WTC11 (cell line): ENCODE measurements around the gene CYBA. TPM values are rescaled to one million over a fixed set of nuclear protein-coding genes. Genes with fewer than 3 reads are reported as not detected.

ENCODE experiments used
- ATAC-seq: fragments of 200-7000 bp; cut with Tn5 transposase; 2 replicates; pipeline ENCODE4 v1.10.0; 2021; ENCODE audit warnings: mild to moderate bottlenecking, moderate library complexity
- CTCF ChIA-PET: fragments of 300-600 bp; sonication (Branson Sonifier 250); formaldehyde crosslinking; loops from one replicate; lab custom pipeline; 2021; ENCODE audit warnings: antibody characterized with exemption; lab: Charles Lee
- POLR2A ChIA-PET: fragments of 350-600 bp; sonication (Branson Sonifier 250); formaldehyde crosslinking; loops from one replicate; lab custom pipeline; 2021; ENCODE audit warnings: antibody characterized with exemption; lab: Charles Lee
- DNase-seq: peaks from one replicate; pipeline ENCODE4 v3.0.0; 2021; ENCODE audit warnings: low spot score
- H3K27ac Mint-ChIP-seq: 2 replicates; pipeline ENCODE4 v1.8.0; 2021; ENCODE audit warnings: mixed read lengths
- H3K27me3 Mint-ChIP-seq: 2 replicates; pipeline ENCODE4 v1.8.0; 2021; ENCODE audit warnings: low read depth, mild to moderate bottlenecking, moderate library complexity, mixed read lengths
- H3K36me3 Mint-ChIP-seq: 2 replicates; pipeline ENCODE4 v1.8.0; 2021; ENCODE audit warnings: mixed read lengths
- H3K4me1 Mint-ChIP-seq: 2 replicates; pipeline ENCODE4 v1.8.0; 2022; ENCODE audit warnings: mixed read lengths
- H3K4me3 Mint-ChIP-seq: 2 replicates; pipeline ENCODE4 v1.8.0; 2021; ENCODE audit warnings: mild to moderate bottlenecking, moderate library complexity, mixed read lengths
- H3K9me3 Mint-ChIP-seq: 2 replicates; pipeline ENCODE4 v1.8.0; 2021; ENCODE audit warnings: mixed read lengths
- CBFB ChIP-seq: sonication (generic); formaldehyde crosslinking; IDR thresholded peaks from 2 replicates; pipeline ENCODE4 v1.8.1; 2022; ENCODE audit warnings: mild to moderate bottlenecking, low read depth, missing genetic modification reagents
- CREB1 ChIP-seq: sonication (generic); formaldehyde crosslinking; IDR thresholded peaks from 2 replicates; pipeline ENCODE4 v1.8.0; 2023; ENCODE audit warnings: mild to moderate bottlenecking, missing genetic modification reagents
- ESRRA ChIP-seq: sonication (generic); formaldehyde crosslinking; IDR thresholded peaks from 2 replicates; pipeline ENCODE4 v1.8.1; 2022; ENCODE audit warnings: mild to moderate bottlenecking, missing genetic modification reagents, borderline replicate concordance
- FOXK1 ChIP-seq: sonication (generic); formaldehyde crosslinking; IDR thresholded peaks from 2 replicates; pipeline ENCODE4 v1.8.0; 2022; ENCODE audit warnings: mild to moderate bottlenecking, moderate library complexity, missing genetic modification reagents
- FOXP1 ChIP-seq: sonication (generic); formaldehyde crosslinking; IDR thresholded peaks from 2 replicates; pipeline ENCODE4 v1.8.0; 2022; ENCODE audit warnings: missing genetic modification reagents, mild to moderate bottlenecking, moderate library complexity, borderline replicate concordance
- GABPB1 ChIP-seq: sonication (generic); formaldehyde crosslinking; IDR thresholded peaks from 2 replicates; pipeline ENCODE4 v1.8.1; 2023; ENCODE audit warnings: mild to moderate bottlenecking, missing genetic modification reagents
- RELA ChIP-seq: sonication (generic); formaldehyde crosslinking; IDR thresholded peaks from 2 replicates; pipeline ENCODE4 v1.8.1; 2022; ENCODE audit warnings: missing genetic modification reagents, mild to moderate bottlenecking, borderline replicate concordance
- SMAD3 ChIP-seq: sonication (generic); formaldehyde crosslinking; IDR thresholded peaks from 2 replicates; pipeline ENCODE4 v1.8.0; 2022; ENCODE audit warnings: missing genetic modification reagents, mild to moderate bottlenecking, borderline replicate concordance
- SOX15 ChIP-seq: fragments of 250-450 bp; sonication (Bioruptor Pico); IDR thresholded peaks from 2 replicates; pipeline ENCODE4 v1.9.0; 2021; ENCODE audit warnings: mild to moderate bottlenecking
- SP1 ChIP-seq: sonication (generic); formaldehyde crosslinking; conservative IDR thresholded peaks from 2 replicates; pipeline ENCODE4 v1.8.1; 2022; ENCODE audit warnings: missing genetic modification reagents
- TEAD4 ChIP-seq: sonication (generic); formaldehyde crosslinking; IDR thresholded peaks from 2 replicates; pipeline ENCODE4 v1.8.0; 2022; ENCODE audit warnings: mild to moderate bottlenecking, missing genetic modification reagents
- ZNF121 ChIP-seq: sonication (generic); formaldehyde crosslinking; IDR thresholded peaks from 2 replicates; pipeline ENCODE4 v1.8.0; 2023; ENCODE audit warnings: missing genetic modification reagents
- ZNF138 ChIP-seq: sonication (generic); formaldehyde crosslinking; conservative IDR thresholded peaks from 2 replicates; pipeline ENCODE4 v1.8.1; 2022; ENCODE audit warnings: mild to moderate bottlenecking, moderate library complexity, missing genetic modification reagents
- ZNF317 ChIP-seq: sonication (generic); formaldehyde crosslinking; IDR thresholded peaks from 2 replicates; pipeline ENCODE4 v1.8.1; 2023; ENCODE audit warnings: low read depth, mild to moderate bottlenecking, moderate library complexity, missing genetic modification reagents, borderline replicate concordance
- ZNF423 ChIP-seq: fragments of 250-450 bp; sonication (Bioruptor Pico); IDR thresholded peaks from 2 replicates; pipeline ENCODE4 v2.1.2; 2022; ENCODE audit warnings: mild to moderate bottlenecking, moderate library complexity
- total RNA-seq: library from RNA; stranded (reverse); gene quantifications from 3 replicates; pipeline ENCODE4 v1.2.3, GENCODE V29; 2021
- TF ChIP-seq, protein P1 (sequence below): sonication (generic); formaldehyde crosslinking; IDR thresholded peaks from 2 replicates; pipeline ENCODE4 v1.8.0; 2023; ENCODE audit warnings: missing genetic modification reagents, mild to moderate bottlenecking, borderline replicate concordance
- TF ChIP-seq, protein P2 (sequence below): sonication (generic); formaldehyde crosslinking; IDR thresholded peaks from 2 replicates; pipeline ENCODE4 v1.8.1; 2023; ENCODE audit warnings: mild to moderate bottlenecking, moderate library complexity, missing genetic modification reagents
- TF ChIP-seq, protein P3 (sequence below): fragments of 250-450 bp; sonication (Bioruptor Pico); IDR thresholded peaks from 2 replicates; pipeline ENCODE4 v2.1.2; 2022; ENCODE audit warnings: mild to moderate bottlenecking, moderate library complexity
- TF ChIP-seq, protein P4 (sequence below): fragments of 250-450 bp; sonication (Bioruptor Pico); IDR thresholded peaks from 2 replicates; pipeline ENCODE4 v1.9.0; 2021; ENCODE audit warnings: mild to moderate bottlenecking
- TF ChIP-seq, protein P5 (sequence below): sonication (generic); formaldehyde crosslinking; IDR thresholded peaks from 2 replicates; pipeline ENCODE4 v1.8.1; 2023; ENCODE audit warnings: mild to moderate bottlenecking, missing genetic modification reagents

The CYBA gene
- total RNA-seq, 1 experiment from 2014 or later = 169 TPM

DNA sequence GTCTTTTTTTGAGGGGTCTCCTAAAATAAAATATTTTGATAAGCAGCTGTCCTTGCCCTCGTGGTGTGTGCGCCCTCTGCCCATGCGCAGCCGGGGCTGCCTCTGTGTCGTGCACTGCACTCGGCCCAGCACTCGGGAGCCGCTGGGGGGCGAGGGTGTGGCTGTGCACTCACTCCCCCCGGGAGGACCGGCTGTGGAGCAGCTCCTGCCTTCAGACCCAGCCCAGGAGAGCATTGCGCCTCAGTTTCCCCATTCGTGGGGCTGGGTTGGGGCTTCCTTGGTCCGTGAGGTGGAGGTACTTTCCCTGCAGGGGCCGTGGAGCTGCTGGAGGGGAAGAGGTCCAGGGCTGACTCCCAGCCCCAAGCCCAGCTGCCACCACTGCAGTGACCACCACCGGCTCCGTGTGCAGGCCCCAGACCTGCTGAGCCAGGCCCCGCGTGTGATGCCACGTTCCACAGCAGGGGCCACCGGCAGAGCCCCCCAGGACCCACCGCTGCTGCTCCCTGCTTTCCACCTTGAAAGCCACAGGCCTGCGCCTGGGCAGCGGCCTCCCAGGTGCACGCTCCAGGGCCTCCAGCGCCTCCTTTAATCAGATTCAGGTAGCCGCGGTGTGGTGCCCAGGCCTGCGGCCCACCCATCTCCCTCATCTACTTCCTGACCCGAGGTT is 18.8 kb downstream of the CYBA start (continued):
- TF ChIP-seq, protein P1, sequence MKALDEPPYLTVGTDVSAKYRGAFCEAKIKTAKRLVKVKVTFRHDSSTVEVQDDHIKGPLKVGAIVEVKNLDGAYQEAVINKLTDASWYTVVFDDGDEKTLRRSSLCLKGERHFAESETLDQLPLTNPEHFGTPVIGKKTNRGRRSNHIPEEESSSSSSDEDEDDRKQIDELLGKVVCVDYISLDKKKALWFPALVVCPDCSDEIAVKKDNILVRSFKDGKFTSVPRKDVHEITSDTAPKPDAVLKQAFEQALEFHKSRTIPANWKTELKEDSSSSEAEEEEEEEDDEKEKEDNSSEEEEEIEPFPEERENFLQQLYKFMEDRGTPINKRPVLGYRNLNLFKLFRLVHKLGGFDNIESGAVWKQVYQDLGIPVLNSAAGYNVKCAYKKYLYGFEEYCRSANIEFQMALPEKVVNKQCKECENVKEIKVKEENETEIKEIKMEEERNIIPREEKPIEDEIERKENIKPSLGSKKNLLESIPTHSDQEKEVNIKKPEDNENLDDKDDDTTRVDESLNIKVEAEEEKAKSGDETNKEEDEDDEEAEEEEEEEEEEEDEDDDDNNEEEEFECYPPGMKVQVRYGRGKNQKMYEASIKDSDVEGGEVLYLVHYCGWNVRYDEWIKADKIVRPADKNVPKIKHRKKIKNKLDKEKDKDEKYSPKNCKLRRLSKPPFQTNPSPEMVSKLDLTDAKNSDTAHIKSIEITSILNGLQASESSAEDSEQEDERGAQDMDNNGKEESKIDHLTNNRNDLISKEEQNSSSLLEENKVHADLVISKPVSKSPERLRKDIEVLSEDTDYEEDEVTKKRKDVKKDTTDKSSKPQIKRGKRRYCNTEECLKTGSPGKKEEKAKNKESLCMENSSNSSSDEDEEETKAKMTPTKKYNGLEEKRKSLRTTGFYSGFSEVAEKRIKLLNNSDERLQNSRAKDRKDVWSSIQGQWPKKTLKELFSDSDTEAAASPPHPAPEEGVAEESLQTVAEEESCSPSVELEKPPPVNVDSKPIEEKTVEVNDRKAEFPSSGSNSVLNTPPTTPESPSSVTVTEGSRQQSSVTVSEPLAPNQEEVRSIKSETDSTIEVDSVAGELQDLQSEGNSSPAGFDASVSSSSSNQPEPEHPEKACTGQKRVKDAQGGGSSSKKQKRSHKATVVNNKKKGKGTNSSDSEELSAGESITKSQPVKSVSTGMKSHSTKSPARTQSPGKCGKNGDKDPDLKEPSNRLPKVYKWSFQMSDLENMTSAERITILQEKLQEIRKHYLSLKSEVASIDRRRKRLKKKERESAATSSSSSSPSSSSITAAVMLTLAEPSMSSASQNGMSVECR (CRISPR knock-in tag) = no peak
- TF ChIP-seq, protein P2, sequence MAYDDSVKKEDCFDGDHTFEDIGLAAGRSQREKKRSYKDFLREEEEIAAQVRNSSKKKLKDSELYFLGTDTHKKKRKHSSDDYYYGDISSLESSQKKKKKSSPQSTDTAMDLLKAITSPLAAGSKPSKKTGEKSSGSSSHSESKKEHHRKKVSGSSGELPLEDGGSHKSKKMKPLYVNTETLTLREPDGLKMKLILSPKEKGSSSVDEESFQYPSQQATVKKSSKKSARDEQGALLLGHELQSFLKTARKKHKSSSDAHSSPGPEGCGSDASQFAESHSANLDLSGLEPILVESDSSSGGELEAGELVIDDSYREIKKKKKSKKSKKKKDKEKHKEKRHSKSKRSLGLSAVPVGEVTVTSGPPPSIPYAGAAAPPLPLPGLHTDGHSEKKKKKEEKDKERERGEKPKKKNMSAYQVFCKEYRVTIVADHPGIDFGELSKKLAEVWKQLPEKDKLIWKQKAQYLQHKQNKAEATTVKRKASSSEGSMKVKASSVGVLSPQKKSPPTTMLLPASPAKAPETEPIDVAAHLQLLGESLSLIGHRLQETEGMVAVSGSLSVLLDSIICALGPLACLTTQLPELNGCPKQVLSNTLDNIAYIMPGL (CRISPR knock-in tag) = no peak
- TF ChIP-seq FOXP1 (CRISPR knock-in tag) (no peak), TEAD4 (CRISPR knock-in tag) (no peak), CBFB (CRISPR knock-in tag) (no peak)
- TF ChIP-seq, protein P3, sequence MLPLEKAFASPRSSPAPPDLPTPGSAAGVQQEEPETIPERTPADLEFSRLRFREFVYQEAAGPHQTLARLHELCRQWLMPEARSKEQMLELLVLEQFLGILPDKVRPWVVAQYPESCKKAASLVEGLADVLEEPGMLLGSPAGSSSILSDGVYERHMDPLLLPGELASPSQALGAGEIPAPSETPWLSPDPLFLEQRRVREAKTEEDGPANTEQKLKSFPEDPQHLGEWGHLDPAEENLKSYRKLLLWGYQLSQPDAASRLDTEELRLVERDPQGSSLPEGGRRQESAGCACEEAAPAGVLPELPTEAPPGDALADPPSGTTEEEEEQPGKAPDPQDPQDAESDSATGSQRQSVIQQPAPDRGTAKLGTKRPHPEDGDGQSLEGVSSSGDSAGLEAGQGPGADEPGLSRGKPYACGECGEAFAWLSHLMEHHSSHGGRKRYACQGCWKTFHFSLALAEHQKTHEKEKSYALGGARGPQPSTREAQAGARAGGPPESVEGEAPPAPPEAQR (CRISPR knock-in tag) = no peak

DNA sequence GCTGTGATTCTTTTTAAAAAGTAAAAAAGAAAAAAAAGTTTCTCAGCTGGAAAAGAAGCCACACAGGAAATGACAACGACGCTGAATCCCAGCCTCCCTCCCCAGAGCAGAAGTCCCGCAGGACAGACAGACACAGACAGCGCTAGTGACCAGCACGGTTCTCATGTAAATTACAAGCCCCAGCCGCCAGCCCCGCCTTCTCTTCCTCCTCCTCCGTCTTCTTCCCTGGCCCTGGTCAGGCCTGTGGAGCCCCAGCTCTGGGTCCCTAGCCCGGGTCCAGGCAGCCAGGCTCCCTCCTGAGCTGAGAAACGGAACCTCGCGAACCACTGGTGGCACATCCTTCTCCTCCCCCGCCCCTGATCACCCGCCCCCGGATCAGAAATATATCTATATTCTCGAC is 19.5 kb downstream of the CYBA start:
- no peak for DNase-seq
- peaks cover 26% of the 10 kb centered on the region for H3K36me3 Mint-ChIP-seq
- no peak for TF ChIP-seq ZNF138 (CRISPR knock-in tag)
- no peak for TF ChIP-seq ZNF317
- TF ChIP-seq SOX15 = no peak
- TF ChIP-seq CREB1 (CRISPR knock-in tag) = no peak
- no peak for TF ChIP-seq SP1
- TF ChIP-seq, protein P4, sequence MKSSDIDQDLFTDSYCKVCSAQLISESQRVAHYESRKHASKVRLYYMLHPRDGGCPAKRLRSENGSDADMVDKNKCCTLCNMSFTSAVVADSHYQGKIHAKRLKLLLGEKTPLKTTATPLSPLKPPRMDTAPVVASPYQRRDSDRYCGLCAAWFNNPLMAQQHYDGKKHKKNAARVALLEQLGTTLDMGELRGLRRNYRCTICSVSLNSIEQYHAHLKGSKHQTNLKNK (CRISPR knock-in tag) = no peak
- no peak for TF ChIP-seq ESRRA (CRISPR knock-in tag)
- no peak for TF ChIP-seq GABPB1
- TF ChIP-seq ZNF423 (CRISPR knock-in tag) = no peak
- TF ChIP-seq RELA (CRISPR knock-in tag) = no peak
- TF ChIP-seq ZNF121 (CRISPR knock-in tag) = no peak
- TF ChIP-seq, protein P5, sequence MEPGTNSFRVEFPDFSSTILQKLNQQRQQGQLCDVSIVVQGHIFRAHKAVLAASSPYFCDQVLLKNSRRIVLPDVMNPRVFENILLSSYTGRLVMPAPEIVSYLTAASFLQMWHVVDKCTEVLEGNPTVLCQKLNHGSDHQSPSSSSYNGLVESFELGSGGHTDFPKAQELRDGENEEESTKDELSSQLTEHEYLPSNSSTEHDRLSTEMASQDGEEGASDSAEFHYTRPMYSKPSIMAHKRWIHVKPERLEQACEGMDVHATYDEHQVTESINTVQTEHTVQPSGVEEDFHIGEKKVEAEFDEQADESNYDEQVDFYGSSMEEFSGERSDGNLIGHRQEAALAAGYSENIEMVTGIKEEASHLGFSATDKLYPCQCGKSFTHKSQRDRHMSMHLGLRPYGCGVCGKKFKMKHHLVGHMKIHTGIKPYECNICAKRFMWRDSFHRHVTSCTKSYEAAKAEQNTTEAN (CRISPR knock-in tag) = no peak
- TF ChIP-seq CBFB (CRISPR knock-in tag) = no peak
- no peak for TF ChIP-seq FOXK1 (CRISPR knock-in tag)
- TF ChIP-seq SMAD3 (CRISPR knock-in tag) = no peak
- TF ChIP-seq, all 79 proteins: peak for 0
- Mint-ChIP-seq H3K27ac (peak overlapping the region; percentile 60), H3K27me3 (peaks cover 10% of the 10 kb centered on the region), H3K4me3 (no peak overlapping the region), H3K4me1 (peaks cover 15% of the 10 kb centered on the region), H3K9me3 (no peaks in the 10 kb centered on the region)
- ATAC-seq = no peak
- CTCF ChIA-PET = interaction anchor here (0.7 to 3.7 kb wide), 6 partner anchors 13 to 953 kb away, joined by 3 to 29 read pairs (median 5); no protein-coding TSS in a partner anchor
- POLR2A ChIA-PET = no interaction called here
